ENCODE data around the gene EDNRB.

EDNRB gene

DNA sequence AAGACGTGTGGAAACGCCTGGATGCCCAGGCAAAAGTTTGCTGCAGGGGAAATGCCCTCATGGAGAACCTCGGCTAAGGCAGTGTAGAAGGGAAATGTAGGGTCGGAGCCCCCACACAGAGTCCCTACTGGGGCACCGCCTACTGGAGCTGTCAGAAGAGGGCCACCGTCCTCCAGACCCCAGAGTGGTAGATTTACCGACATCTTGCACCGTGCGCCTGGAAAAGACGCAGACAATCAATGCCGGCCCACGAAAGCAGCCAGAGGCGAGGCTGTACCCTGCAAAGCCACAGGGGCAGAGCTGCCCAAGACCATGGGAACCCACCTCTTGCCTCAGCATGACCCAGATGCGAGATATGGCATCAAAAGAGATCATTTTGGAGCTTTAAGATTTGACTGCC lies 7.0 kb upstream of the EDNRB start:
- TF ChIP-seq, protein P1, sequence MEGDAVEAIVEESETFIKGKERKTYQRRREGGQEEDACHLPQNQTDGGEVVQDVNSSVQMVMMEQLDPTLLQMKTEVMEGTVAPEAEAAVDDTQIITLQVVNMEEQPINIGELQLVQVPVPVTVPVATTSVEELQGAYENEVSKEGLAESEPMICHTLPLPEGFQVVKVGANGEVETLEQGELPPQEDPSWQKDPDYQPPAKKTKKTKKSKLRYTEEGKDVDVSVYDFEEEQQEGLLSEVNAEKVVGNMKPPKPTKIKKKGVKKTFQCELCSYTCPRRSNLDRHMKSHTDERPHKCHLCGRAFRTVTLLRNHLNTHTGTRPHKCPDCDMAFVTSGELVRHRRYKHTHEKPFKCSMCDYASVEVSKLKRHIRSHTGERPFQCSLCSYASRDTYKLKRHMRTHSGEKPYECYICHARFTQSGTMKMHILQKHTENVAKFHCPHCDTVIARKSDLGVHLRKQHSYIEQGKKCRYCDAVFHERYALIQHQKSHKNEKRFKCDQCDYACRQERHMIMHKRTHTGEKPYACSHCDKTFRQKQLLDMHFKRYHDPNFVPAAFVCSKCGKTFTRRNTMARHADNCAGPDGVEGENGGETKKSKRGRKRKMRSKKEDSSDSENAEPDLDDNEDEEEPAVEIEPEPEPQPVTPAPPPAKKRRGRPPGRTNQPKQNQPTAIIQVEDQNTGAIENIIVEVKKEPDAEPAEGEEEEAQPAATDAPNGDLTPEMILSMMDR (IDR thresholded peaks at IDR 0.05), result no peak

DNA sequence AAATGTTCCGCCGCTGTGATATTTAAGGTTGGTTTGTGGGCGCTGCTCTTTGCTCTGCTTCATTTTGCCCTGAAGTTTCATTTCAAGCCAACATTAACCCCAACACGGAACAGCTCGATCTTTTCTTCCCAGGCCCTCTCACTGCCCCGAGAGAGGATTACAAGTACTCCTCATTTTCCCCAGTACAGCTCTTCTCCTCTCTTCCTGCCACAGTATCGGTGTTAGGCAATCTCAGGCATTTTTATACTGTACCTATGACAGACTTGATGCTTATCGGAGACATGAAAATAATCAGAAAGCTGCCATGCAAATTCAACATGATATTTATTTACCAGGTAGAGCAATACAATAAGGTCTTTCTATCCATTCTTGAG lies 1.3 kb upstream of the EDNRB start:
- TF ChIP-seq, protein P1 (IDR thresholded peaks at IDR 0.05), result no peak

DNA sequence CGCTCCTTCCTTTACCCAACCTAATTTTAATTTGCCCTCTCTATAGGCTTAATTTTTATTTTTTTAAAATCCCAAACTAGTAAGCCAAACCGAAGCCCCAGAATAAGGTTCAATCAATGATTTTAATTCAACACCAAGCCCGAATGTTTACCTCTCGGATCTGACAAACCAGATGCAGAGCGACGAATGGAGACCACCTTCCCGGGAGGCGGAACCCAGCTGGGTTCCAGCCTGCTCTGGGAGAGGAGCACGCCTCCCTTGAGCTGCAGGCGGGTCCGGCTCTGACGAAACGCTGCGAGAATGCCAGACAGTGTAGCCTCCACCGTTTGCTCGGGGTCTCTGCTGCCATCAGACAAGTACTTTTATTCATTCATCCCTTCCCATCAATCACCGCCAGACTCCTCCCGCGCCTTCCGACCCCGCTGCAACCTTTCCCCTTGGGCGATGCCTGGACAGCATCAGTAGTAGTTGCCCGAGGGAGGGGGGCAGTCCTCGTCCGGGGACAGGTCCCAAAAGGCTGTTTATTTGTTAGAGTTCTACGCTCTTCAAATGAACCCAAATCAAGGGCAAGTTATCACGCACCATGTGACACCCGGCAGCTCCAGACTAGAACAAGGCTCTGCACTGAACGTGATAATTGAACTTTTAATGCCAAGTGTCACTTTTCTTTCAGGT lies 752 bp upstream of the EDNRB start:
- TF ChIP-seq, protein P1 (IDR thresholded peaks at IDR 0.05), result no peak

DNA sequence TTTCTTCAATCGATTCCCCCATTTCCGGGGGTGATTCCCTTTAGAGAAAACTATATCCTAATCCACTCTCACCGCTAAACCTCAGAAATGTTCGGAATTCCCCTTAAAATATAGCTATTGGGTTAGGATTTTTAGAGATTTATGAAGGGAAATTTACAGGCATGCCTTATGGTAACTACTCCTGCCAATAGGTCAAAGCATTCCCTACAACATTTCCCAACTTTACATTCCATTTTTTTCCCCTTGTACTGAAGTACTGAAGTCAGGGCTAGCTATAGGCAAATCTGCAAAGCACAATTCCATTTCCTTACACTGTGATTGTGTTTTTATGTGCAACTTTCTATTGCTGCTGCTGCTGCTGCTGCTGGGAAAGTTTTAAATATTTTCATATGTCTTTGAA lies 2.1 kb downstream of the EDNRB start:
- TF ChIP-seq, protein P1 (IDR thresholded peaks at IDR 0.05), result no peak

DNA sequence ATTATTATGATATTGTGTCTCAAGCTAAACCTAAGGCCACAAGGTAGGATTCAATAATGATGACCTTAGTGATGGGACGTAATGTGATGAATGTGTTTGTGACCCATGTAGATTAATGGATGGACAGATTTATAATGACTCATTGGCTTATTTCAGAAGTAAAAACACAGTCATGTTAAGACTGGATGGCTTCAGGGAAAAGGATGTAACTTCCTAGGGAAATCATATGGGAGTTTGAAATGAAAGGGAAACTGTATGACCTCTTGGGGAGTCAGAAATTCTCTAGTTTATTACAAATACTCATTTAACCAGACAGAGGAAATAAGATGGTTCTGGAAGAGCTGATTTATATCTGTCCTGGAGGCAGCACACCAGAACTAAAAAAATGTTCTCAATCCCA lies 2.9 kb downstream of the EDNRB start:
- TF ChIP-seq, protein P1 (IDR thresholded peaks at IDR 0.05), result no peak

DNA sequence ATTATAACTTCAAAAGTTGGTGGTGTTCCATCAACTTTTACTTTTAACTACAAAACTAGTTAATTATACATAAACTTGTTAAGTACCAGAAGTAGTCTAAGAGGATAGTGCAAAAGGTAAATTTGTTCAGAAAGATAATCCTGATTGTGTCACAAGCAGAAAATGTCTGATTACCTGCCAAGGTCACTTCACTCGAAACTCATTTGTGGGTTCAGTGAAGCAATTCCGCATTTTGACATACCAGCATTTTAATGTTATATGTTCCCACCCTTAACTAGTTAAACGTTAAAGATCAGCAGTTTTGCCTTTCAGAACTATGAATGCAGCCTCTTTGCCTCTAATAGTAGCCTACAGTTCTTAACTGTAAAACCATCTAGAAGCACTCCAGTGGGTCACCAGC lies 5.6 kb downstream of the EDNRB start:
- TF ChIP-seq, protein P1 (IDR thresholded peaks at IDR 0.05), result no peak

DNA sequence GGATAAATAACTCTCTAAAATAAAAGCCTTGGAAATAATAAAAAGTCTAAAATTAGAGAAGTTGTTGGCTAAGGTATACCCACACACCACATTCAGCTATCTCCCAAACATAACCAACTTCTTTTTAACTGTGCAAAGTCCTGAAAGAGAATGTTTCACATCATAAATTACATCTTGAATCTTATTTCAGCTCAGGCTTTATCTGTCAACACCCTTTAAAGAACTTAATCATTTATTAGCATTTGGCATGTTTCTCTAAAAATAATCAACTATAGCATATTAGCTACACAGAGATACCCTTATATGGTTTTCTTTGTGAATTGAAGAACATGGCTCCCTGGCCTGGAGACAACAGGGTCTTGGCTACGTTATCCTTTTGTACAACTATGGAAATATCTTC lies 6.9 kb downstream of the EDNRB start:
- TF ChIP-seq, protein P1 (IDR thresholded peaks at IDR 0.05), result no peak

DNA sequence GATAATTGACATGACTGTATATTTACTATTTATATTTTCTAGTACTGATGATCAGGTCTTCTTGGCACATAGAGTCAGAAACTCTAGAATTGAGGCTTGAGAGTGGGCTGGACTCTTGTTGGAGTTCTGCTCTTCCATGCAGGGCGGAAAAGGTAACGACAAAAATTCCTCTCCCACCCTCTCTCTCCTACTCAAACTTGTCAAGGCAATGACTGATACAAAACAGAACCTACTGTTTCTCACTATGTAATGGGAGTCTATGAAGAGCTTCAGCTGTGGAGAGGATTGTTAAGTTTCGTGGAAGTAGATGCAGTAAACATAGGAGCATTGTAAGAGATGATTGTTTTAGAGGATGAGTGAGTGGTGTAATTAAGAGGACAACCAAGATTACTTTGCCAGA lies 8.8 kb downstream of the EDNRB start:
- TF ChIP-seq, protein P1 (IDR thresholded peaks at IDR 0.05), result no peak
